GM19397 (cell line): ENCODE measurements around the gene STXBP5.
"Not testable (repeated sequence)": the region's sequence is repeated elsewhere in the genome, so short reads cannot be mapped to it uniquely, and the experiment has no call there.

Experiments used
- ATAC-seq: cut with Tn5 transposase; IDR thresholded peaks from one replicate; pipeline ENCODE4 v1.9.1; 2021; ENCODE audit warnings: mild to moderate bottlenecking, moderate library complexity; ENCODE audit not compliant: unreplicated experiment

The STXBP5 gene

DNA sequence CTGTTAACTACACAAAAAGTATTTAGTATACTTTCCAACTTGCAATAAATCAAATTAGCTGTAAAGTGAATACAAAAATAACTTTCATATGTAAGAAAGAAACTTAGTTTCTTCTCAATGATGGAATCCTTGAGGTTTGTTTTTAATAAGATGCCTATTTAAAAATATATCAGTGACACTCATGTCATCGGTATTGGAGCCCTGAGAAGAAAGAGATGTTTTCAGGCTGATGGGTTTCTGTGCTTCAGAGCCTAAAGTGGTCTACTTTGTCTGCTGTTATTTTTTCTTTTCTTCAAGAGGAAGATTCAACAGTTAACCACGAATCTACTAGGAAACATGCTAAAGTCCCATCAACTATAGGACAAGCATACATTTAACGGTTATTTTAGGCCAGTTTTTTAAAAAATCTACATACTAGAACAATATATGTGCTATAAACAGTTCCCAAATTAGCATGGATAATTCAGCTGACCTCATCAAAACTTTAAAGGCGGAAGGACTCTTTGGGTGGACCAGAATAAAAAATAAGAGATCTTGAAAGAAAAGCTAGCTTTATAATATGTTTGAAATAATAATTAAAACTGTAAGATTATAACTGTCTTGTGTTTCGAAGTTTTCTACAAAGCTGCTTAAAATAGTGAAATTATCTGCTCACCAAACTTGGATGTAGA, 157.2 kb downstream of the STXBP5 start:
- ATAC-seq: no peak

DNA sequence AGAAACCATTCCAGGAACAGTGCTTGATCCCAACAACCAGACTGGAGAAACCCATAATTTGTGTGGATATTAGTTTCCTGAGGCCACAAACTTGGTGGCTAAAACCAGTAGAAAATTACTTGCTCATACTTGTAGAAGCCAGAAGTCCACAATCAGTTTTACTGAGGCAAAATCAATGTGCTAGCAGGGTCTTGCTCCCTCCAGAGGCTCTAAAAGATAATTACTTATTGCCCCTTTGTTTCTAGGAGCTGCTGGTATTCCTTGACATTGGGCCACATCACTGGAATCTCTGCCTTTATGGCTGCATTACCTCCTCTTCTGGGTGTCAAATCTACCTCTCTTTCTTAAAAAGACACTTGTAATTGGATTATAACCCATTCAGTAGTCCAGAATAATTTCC, 162.1 kb downstream of the STXBP5 start:
- ATAC-seq: no peak

DNA sequence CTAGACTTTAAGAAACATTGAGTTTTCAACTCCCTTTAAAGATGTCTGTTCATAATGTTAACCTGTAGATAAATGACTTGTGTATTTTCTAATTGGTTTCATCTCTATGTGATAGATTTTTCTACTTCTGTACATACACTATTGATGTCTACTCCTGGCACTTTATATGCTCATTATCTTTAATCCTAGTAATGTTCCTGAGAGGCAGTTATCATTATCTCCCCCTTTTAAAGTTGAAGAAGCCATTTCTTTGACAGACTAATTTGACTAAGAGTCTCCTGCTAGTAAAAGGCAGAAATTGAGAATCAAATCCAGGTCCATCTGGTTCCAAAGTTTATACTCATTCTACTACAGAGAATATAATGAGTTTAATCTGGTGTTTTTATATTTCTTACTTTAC, 167.1 kb downstream of the STXBP5 start:
- no peak for ATAC-seq

DNA sequence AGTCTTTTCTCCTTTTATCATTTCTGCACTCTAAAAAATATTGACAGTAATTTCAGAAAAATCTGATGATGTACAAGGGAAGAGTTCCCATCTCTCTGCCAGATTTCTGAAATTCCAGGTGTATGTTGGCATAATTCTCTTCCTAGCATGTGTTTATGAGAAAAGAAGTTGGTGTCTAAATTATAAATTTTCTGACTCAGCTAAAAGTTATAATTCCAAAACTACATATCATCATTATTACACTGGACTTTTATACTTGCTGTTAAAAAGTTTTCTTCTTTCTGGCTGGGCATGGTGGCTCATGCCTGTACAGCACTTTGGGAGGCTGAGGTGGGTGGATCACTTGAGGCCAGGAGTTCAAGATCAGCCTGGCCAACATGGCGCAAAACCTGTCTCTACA, 168.6 kb downstream of the STXBP5 start:
- no peak for ATAC-seq

DNA sequence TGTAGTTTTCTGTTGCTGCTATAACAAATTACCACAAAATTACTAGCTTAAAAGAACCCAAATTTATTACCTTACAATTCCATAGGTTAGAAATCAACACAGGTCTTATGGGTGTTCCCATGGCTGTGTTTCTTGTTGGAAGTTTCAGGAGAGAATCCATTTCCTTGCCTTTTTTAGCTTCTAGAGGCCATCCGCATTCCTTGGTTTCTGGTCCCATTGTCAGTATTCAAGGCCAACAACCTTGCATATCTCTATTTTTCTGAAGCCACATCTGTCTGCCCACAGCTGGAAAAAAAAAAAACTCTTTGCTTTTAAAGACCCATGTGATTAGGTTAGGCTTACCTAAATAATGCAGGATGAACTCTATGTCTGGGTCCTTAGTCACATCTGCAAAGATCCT, 174.6 kb downstream of the STXBP5 start:
- no peak for ATAC-seq

DNA sequence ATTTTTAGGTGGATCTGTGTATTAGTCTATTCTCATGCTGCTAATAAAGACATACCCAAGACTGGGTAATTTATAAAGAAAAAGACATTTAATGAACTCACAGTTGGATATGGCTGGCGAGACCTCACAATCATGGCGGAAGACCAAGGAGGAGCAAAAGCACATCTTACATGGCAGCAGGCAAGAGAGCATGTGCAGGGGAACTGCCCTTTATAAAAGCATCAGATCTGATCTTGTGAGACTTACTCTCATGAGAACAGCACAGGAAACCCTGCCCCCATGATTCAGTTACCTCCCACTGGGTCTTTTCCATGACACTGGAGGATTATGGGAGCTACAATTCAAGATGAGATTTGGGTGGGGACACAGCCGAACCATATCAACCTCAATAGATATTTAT, 176.6 kb downstream of the STXBP5 start:
- not testable (repeated sequence) for ATAC-seq

DNA sequence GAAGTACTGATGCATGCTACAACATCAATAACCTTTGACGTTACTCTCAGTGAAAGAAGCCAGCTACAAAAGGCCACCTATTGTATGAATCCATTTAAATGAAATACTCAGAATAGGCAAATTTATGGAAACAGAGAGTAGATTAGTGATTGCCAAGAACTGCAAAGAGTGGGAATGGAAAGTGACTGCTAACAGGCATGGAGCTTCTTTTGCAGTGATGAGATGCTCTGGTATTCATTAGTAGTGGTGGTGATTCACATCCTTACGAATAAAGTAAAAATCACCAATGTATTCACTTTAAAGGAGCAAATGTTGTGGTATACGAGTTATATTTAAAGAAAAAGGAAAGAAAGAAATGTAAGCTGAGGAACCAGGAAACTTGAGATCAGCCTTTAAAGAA, 177.5 kb downstream of the STXBP5 start:
- ATAC-seq: no peak

DNA sequence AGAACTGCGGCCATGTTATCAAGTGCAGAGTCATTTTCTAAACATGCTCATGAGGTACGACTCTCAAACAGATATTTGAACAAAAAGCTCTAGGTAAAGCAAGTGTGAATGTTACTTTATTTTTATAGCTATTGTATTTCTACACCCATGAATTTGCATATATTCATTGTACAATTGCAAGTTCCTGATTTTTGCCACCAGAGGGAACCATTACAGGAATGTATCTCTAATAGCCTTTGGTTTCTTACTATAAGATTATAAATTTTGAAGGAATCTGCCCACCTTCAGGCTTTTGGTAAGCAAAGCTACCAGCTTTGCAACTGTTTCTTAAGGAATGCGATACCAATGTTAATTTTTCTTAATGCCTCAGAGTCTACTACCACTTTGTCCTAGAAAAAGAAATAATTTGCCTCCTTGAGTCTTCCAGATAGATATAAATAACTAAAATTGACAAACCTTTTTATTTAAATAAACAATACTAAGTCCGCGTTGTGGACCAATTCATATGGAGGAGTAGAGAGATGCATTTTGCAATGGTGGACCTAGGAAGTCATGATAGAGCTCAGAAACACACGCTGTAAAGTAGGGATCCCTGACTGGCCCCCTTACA, 178.8 kb downstream of the STXBP5 start:
- no peak for ATAC-seq

DNA sequence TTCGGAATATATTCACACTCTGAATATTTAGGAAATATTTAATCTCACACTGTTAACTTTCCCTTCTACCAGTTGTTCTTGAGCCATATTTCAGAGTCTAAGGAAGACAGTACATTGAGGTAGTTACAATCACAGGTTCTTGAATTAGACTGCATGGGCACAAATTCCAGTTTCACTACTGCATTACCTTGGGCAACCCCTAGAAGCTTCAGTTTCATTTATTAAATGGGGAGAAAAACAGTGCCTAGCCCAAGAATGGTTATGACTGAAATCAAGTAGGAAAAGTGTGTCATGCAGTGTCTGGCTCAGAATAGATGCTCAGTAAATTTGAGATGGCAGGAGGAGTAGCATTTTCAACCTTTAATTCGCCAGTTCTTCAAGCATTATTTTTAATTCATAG, 179.8 kb downstream of the STXBP5 start:
- no peak for ATAC-seq

DNA sequence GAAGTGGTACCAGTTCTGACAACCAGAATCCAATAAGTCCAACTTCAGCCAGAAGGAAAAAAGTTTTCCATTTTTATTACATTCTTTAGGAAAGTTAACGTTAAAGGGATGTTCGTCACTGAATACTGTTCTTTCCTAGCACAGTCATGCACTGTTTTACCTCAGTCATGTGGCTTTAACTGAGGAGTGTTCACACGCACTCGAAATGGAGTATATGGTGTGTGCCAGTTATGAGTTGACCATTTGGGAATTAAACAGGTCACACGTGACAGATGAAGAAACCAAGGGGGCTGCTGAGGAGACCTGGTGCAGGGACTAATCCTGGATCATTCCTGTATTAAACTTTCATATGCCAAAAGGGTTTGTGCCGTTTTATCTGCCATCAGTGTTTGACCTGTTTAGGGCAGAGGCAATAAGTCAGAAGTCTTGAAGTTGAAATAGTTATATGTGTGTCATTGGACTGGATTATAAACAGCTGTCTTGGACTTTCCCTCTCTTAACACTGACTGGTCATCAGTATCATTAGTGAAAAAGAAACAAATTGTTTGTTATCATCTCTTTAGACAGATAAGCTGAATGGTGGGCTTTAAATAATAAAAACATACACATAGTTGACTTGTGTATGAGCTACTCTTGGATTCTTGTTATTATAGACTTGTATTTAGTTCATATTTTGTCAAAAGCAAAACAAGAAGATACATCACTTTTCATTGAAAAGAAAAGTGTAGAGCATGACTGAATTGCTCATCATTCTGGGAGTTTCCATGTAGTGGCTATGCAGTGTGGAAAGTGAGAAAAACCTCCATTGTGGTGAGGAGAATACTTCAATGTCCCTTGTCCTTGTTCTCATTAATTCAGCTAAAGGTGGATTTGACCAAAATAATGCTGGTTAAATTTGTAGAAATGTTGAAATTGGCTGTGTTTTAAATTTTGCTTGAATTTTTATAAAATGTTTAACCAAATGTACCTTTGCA, 180.8 kb downstream of the STXBP5 start:
- peak; percentile 60 for ATAC-seq

DNA sequence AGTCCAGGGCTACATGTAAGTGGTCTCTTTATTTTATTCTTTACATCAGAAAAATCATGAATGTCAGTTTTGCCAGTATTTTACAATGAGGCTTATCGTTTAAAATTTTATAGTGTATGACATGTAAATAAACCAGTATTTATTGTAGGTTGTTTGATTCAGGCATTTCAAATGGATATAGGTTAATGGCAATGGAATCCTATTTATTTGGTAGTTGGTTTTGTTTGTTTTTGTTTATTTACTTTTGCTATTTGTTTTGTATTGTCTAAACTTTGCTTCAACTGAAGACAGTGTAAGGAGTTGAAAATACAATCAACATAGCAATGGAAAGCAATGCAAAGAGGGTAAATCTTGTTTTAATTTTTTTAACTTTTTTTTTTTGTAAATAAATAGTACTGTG, 185.2 kb downstream of the STXBP5 start:
- no peak for ATAC-seq

DNA sequence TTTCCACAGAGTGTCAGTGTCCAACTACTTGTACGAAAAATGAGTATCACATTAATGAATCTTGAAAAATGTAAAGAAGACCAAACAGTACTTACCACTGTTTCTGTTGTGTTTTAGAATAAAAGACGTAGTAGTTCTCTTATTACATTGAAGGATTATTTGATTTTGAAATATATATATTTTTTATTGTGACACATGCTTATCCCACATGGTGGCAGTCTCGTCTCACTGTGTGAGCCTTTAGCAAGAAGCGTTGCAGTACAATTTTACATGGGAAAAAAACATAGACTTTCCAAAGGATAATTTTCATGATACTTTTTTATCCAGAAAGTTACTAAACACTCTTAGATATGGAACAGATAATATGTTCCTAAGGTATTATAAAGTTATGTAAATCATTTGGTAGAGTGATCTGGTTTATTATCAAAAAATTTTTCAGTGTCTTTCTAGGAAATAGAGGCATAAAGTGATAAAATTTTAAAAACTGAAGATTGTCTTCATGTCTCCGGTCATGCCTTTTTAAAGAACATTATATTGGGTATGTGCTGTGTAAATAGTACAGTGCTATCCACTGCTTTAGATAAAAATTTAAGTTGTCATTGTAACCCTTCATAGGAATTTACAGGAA, 186.8 kb downstream of the STXBP5 start:
- no peak for ATAC-seq

DNA sequence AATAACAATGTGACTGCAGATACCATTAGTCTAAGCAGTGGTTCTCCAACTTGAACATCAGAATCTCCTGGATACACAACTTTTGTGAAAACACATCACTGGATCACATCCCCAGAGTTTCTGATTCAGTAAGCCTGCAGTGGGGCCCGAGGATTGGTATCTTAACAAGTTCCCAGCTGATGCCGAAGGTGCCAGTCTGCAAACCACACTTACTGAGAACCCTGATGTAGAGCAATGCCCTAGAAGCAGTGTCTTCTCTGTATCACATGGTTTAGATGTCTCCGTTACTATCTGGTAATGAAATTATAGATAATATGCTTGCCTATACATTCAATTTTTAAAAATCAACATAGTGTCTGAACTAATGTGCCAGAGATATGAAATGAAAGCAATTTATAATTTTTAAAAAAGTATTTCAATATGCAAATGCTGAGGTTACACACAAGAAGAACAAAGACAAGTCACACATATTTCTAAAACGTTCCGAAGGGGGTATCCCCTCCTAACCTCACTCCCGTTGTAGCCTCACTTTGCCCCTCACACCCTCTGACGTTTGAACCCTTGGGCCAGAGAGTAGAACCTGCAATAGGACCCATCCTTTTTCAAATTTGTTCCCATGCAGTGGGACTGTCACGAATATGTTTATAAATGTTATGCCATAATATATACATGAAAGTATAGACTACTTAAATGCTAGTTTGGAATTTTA, 188.9 kb downstream of the STXBP5 start:
- no peak for ATAC-seq

DNA sequence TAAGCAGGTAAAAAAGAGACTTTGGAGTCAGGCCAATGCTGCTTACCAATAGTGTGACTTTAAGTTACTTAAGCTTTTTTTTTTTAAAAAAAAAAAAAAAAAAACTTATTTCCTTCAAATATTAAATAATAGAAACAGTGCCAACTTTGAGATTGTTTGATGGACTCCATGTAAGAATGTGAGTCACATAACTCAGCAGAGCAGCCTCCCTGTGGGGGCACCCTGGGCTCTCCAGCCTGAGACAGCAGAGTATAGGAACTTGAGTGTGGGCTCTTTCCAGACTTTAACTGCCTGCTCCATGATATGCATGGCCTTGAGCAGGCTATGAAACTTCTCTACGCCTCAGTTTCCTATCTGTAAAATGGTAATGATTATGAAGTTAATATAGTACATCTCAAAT, 190.9 kb downstream of the STXBP5 start:
- ATAC-seq: no peak

DNA sequence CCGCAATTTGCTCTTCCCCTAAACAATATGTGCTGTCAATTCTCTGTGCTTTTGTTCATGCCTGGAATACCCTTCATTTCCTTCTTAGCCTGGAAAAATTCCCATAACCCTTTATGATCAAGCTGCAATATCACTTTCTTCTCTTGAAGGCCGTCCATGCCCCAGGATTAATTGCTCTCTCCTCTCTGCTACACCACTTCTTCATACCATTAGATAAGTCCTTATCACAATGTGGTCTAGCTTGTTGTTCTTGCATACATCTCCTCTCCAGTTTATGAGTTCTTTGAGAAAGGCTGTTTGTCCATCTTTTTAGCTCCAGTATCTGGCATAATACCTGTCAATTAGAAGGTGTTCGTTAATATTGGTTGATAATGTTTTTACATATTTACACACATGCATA, 193.1 kb downstream of the STXBP5 start:
- ATAC-seq: no peak

DNA sequence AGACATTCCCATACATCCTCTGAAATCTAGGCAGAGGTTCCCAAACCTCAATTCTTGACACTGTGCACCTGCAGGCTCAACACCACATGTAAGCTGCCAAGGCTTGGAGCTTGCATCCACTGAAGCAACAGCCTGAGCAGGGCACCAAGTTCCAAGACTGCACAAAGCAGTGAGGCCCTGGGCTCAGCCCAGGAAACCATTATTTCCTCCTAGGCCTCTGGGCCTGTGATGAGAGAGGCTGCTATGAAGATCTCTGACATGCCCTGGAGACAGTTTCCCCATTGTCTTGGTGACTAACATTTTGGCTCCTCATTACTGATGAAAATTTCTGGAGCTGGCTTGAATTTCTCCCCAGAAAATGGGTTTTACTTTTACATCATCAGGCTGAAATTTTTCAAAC, 196.8 kb downstream of the STXBP5 start:
- ATAC-seq: no peak

DNA sequence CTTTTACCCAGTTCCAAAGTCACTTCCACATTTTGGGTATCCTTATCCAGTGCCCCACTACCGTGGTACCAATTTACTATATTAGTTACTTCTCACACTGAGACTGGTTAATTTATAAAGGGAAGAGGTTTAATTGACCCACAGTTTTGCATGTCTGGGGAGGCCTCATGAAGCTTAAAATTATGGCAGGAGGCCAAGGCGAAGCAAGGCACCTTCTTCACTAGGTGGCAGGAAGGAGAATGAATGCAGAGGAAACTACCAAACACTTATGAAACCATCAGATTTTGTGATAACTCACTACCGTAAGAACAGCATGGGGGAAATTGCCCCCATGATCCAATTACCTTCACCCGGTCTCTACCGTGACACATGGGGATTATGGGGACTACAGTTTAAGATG, 197.6 kb downstream of the STXBP5 start:
- ATAC-seq: no peak

DNA sequence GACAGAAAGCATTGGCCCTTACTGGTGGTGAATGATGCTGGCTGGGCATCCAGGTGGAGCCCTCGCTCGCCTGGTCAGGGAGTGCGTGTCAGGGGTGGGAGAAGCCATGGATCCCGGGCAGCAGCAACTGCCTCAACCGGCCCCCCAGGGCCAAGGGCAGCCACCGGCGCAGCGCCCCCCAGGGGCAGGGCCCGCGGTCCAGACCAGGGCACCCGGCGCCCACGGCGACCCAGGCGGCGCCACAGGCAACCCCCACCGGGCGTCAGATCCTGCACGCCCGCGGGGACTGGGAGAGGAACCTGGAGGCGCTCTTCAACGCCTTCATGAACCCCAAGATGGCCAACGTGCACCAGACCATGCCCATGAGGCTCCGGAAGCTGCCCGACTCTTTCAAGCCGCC, 202.6 kb downstream of the STXBP5 start:
- no peak for ATAC-seq

DNA sequence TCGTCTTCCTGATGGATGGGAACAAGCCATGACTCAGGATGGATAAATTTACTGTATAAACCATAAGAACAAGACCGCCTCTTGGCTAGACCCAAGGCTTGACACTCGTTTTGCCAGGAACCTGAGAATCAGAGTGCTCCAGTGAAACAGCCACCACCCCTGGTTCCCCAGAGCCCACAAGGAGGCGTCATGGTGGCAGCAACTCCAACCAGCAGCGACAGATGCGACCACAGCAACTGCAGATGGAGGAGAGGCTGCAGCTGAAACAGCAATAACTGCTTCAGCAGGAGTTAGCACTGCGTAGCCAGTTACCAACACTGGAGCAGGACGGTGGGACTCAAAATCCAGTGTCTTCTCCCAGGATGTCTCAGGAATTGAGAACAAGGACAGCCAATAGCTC, 203.4 kb downstream of the STXBP5 start:
- ATAC-seq: no peak

DNA sequence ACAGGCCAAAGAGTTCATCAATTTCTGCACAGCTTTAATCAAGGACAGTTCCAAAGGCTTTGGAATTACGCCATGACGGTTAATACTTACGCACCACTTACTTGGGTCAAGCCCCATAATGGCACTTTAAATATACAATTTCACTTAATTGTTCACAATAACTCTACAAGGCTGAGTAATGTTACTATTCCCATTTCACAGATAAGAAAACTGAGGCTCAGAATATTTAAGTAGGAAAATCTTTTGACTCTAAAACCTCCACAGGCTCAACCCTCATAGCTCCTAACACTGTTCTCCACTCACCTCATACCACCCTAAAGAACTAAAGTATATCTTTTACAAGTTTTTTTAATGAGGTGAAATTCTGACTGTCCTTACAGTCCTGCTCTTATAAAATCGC, 212.4 kb downstream of the STXBP5 start:
- no peak for ATAC-seq

DNA sequence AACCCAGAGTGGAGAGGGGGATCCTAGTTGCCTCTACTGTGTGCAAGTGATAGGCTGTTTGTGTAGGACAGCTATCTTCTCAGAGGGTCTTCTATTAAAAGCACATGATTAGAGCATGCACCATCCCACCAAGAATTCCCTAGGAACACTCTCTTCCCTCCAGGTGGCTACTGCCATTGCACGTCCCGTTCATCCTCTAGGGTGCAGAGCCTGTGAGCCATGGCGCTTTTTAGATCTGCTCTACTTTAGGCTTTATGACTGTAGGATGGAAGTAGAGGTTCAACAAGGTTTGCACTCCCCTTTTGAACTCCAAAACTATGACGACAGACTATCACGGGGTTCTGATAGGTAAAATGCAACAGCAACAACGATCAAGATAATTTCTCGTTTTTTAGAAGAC, 213.7 kb downstream of the STXBP5 start:
- ATAC-seq: no peak
